GM19351 (cell line): ENCODE data around the gene CDRT15.
"Not testable (repeated sequence)": the region's sequence is repeated elsewhere in the genome, so short reads cannot be mapped to it uniquely, and the experiment has no call there.

Source experiments
- ATAC-seq: cut with Tn5 transposase; IDR thresholded peaks from one replicate; pipeline ENCODE4 v1.9.1; 2021; ENCODE audit warnings: mild to moderate bottlenecking, moderate library complexity; ENCODE audit not compliant: unreplicated experiment

CDRT15 gene

DNA sequence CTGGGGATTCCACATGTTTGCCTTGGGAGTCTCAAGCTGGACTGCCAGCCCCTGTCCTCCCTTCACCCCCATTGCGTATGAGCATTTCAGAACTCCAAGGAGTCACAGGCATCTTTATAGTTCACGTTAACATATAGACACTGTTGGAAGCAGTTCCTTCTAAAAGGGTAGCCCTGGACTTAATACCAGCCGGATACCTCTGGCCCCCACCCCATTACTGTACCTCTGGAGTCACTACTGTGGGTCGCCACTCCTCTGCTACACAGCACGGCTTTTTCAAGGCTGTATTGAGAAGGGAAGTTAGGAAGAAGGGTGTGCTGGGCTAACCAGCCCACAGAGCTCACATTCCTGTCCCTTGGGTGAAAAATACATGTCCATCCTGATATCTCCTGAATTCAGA is 28.9 kb downstream of the CDRT15 start:
- ATAC-seq = no peak

GRCh38 chr17:14206891-14207290 is 29.8 kb downstream of the CDRT15 start:
- ATAC-seq = no peak

- no peak for ATAC-seq
Measured at GRCh38 chr17:14205992-14206461, 30.6 kb downstream of the CDRT15 start.

- no peak for ATAC-seq
Measured at GRCh38 chr17:14205380-14205779, 31.3 kb downstream of the CDRT15 start.

- ATAC-seq = no peak
Measured at GRCh38 chr17:14204546-14204945, 32.1 kb downstream of the CDRT15 start.

- no peak for ATAC-seq
Measured at GRCh38 chr17:14204084-14204483, 32.6 kb downstream of the CDRT15 start.

- no peak for ATAC-seq
Measured at GRCh38 chr17:14203388-14203787, 33.3 kb downstream of the CDRT15 start.

DNA sequence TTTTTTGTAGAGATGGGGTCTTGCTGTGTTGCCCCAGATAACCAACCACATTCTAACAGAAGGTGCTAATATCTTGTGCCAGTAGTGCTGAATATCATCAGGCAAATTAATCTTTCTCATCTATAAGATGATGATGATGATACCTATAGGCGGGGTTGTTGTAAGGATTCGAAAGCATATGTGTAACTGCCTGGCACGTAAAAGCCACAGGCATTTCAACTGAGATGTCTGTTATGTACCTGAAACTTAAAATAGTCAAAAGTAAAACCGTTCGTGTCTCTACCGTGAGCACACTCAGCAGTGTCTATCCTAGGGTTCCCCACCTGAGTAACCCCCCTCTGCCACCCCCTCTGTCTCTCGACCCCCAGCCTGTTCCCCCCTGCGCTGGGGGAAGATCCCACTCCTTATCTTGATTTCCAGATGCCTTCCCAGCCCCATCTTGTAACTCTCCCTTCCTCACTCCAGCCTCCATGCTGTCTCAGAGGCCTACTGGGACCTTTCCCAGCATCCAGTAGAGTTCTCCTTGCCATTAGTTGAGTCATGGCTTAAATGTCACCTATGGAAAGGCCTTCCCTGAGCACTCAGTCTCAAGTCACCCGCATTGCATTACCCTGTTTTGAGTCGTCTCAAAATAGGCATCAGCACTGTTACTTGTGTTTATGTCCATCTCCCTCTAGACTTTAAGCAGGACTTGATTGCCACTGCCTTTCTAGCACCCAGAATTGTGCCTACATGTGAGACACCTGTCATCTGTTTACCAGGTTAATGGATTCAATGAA is 34.1 kb downstream of the CDRT15 start:
- ATAC-seq = no peak

- no peak for ATAC-seq
Measured at GRCh38 chr17:14201988-14202380, 34.7 kb downstream of the CDRT15 start.

GRCh38 chr17:14201021-14201987 is 35.4 kb downstream of the CDRT15 start:
- ATAC-seq = no peak

GRCh38 chr17:14200354-14200753 is 36.3 kb downstream of the CDRT15 start:
- no peak for ATAC-seq

- ATAC-seq = no peak
Measured at GRCh38 chr17:14199601-14200000, 37.1 kb downstream of the CDRT15 start.

- ATAC-seq = no peak
Measured at GRCh38 chr17:14198575-14198974, 38.1 kb downstream of the CDRT15 start.

DNA sequence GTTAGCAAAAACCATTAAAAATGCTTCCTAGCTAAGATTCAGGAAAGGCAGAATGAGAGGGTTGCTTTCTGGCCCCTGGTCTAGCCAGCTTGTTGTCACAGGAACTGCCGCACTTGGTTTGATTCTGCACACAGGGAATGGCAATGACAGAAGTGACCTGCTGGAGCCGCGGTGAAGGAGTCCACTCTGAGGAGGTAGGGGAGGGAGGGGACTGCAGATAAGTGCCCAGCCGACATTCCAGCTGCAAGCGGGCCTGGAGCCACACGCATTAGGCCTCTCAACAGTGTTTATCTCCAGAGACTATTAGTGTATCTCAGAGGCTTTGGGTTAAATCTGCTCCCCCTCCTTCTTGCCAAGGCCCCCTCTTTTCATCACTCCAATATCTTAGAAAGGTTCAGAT is 38.6 kb downstream of the CDRT15 start:
- ATAC-seq = no peak

DNA sequence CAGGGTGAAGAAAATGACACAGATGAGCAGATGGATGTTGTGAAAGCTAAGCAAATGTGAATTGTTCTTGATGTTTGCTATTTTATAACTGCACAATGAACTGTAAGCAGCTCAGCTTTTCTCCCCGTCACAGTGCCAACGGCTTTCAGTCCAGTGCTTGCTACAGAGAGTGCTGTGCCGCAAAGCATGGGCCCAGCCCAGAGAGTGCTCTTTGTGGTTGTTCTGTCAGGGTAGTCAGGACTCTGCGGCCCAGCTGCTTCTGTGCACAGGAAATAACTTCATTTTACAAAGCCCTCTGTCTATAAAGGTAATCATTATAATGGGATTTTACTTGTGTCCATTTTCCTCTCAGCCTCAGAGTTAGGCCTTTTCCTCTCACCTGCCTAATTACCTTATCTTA is 39.1 kb downstream of the CDRT15 start:
- ATAC-seq = no peak

DNA sequence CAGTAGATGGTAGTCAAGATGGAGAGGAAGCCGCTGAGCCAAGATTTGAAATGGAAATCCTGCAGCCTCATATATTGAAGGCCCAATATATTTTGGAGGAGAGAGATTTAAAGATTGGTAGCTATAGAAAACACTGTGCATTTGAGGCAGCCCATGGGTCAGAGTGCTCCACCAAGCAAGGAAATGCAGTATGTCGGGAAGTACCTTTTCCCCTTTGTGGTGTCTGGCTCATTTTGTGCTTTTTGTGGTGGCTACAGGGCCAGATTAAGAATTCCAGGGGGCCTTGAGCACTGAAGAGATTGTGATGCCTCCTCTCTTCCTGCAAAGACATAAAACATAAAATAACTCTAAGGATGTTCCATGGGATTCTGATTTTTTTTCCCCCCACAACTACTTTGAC is 39.6 kb downstream of the CDRT15 start:
- ATAC-seq = no peak

DNA sequence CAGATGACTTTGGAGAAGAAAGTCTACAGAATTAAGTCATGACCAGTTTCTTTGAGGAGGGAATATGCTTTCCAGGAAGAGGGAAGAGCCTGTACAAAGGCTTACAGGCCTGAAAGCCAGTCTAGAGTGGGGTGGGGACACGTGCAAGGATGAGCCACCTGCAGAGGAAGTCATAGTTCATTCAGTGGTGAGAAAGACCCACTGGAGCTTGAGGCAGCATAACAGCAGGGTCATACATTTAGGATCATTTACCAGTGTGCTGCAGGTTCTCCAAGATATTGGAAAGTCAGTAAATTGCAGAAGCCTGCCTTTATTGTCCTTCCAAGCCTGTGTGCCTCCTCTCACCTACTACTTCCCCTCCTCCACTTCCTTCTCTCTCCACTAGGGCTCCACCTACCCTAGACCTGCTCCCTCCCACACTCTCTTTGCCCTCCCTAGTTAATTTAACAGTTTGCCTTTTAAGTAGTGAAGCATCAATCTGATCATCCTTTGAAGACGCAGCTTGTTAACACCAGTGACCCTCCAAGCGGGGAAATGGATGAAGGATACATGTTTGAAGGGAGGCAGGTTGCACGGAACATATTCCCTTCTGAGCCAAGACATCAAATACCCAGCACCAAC is 40.2 kb downstream of the CDRT15 start:
- ATAC-seq = peak; percentile 53

DNA sequence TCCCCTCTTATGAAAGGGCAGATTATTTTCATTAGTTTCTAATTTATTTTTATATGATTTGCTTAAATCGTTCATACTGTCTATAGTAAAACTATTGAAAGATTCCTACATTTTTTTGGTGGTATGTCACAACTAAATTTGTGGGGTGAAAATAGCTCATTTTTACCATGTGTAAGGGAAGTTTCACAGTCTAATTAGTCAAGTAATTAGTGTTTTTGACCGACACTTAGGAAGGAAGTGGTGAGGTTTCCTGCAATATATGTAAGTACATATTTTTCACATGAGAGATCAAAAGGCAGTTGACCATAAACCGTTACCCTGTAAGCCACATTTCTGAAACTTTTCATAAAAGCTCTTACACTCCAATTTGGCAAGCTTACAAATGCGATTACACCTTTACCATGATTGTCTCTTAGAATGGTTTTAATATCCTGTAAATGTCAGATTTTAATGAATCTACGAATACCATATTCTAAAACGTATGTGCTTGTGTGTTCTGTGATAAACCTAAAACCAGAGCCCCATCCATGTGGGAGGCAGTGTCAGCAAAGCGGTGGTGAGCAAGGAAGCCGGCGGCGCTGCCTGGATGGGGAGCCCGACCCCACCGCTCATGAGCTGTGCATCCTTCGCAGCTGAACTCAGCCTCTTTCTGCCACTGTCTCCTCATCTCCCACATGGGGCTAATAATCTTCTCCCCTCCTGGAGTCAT is 43.9 kb downstream of the CDRT15 start:
- peak; percentile 76 for ATAC-seq

- not testable (repeated sequence) for ATAC-seq
Measured at GRCh38 chr17:14192039-14192438, 44.6 kb downstream of the CDRT15 start.

DNA sequence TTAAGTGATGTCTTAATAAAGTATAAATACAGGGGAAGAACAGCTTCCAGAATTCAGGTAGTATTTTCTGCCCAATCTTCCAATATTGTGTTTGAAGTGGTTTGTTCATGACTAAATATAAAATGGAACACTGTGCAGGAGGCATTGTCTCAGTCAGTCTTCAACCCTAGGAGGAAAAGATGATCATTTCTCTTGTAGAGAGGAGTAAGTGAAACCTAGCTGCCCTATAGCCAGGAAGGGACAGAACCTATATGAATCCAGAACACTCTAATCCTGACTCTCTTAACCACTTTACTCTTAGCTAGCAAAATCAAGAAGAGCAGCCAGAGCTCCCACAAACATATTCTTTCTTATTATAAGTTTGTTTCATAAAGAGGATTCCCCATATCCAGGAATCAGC is 45.2 kb downstream of the CDRT15 start:
- not testable (repeated sequence) for ATAC-seq

GRCh38 chr17:14190774-14191173 is 45.9 kb downstream of the CDRT15 start:
- ATAC-seq = not testable (repeated sequence)
